ENCODE data around the gene NPEPPS. TPM values are rescaled to one million over a fixed set of nuclear protein-coding genes. Genes with fewer than 3 reads are reported as not detected.
"Not testable (repeated sequence)": the region's sequence is repeated elsewhere in the genome, so short reads cannot be mapped to it uniquely, and the experiment has no call there.

The NPEPPS gene
- total and polyA plus RNA-seq, 2 experiments from 2014 or later = 55.7 to 72.3 TPM

GRCh38 chr17:47561698-47562405, 30.9 kb downstream of the NPEPPS start:
- H3K4me3 ChIP-seq; H4K20me1 ChIP-seq (ENCODE audit: insufficient read depth); H3K4me2 ChIP-seq (ENCODE audit: unreplicated experiment); H3K27me3 ChIP-seq (replicated peaks; ENCODE audit: insufficient read depth); H3K9me2 ChIP-seq (ENCODE audit: insufficient read depth); DNase-seq; in situ Hi-C loops (cut with MboI); H3K9me3 ChIP-seq (ENCODE audit: low read depth); H2AFZ ChIP-seq; H3K4me1 ChIP-seq (ENCODE audit: insufficient read depth); H3K36me3 ChIP-seq (ENCODE audit: low read depth); H3K27ac ChIP-seq; H3F3A ChIP-seq (ENCODE audit: insufficient read depth); H3K9ac ChIP-seq: not testable (repeated sequence)
- peaks cover 92% of the 10 kb centered on the region for H3K79me2 ChIP-seq (ENCODE audit: insufficient read depth)
- 69 to 75% methylated on average over 5 of the region's 5 CpGs for WGBS, 2 experiments (ENCODE audit: low coverage in 1 of 2, low lambda C conversion rate in 2 of 2, missing lambda C conversion rate in 2 of 2)

GRCh38 chr17:47562406-47562705, 31.4 kb downstream of the NPEPPS start:
- H3K4me2 ChIP-seq (ENCODE audit: unreplicated experiment); H2AFZ ChIP-seq; H3K9me3 ChIP-seq (ENCODE audit: low read depth); H3K4me3 ChIP-seq; H3F3A ChIP-seq (ENCODE audit: insufficient read depth); H3K9me2 ChIP-seq (ENCODE audit: insufficient read depth); in situ Hi-C loops (cut with MboI); H3K27me3 ChIP-seq (replicated peaks; ENCODE audit: insufficient read depth); H4K20me1 ChIP-seq (ENCODE audit: insufficient read depth); DNase-seq; H3K4me1 ChIP-seq (ENCODE audit: insufficient read depth); H3K27ac ChIP-seq; H3K9ac ChIP-seq; H3K36me3 ChIP-seq (ENCODE audit: low read depth): not testable (repeated sequence)
- H3K79me2 ChIP-seq (ENCODE audit: insufficient read depth) = peaks cover 92% of the 10 kb centered on the region

- H2AFZ ChIP-seq; H3F3A ChIP-seq (ENCODE audit: insufficient read depth); H3K4me1 ChIP-seq (ENCODE audit: insufficient read depth); H3K9me2 ChIP-seq (ENCODE audit: insufficient read depth); in situ Hi-C loops (cut with MboI); H3K4me2 ChIP-seq (ENCODE audit: unreplicated experiment); H3K9ac ChIP-seq; H3K27me3 ChIP-seq (replicated peaks; ENCODE audit: insufficient read depth); H4K20me1 ChIP-seq (ENCODE audit: insufficient read depth); H3K4me3 ChIP-seq; H3K9me3 ChIP-seq (ENCODE audit: low read depth): not testable (repeated sequence)
- peak; percentile 33 for DNase-seq
- peaks cover 12% of the 10 kb centered on the region for H3K36me3 ChIP-seq (ENCODE audit: low read depth)
- H3K79me2 ChIP-seq (ENCODE audit: insufficient read depth) = peaks cover 92% of the 10 kb centered on the region
- WGBS, 2 experiments (ENCODE audit: low coverage in 1 of 2, low lambda C conversion rate in 2 of 2, missing lambda C conversion rate in 2 of 2) = 33 to 37% methylated on average over 3 of the region's 3 CpGs
- H3K27ac ChIP-seq = peak overlapping the region; percentile 43; the same call in 1 of the 2 replicates
Measured at GRCh38 chr17:47567261-47567660, 36.4 kb downstream of the NPEPPS start.

GRCh38 chr17:47572561-47572960, 41.7 kb downstream of the NPEPPS start:
- H3K79me2 ChIP-seq (ENCODE audit: insufficient read depth) = peaks cover 86% of the 10 kb centered on the region
- H4K20me1 ChIP-seq (ENCODE audit: insufficient read depth); H3K4me3 ChIP-seq: not testable (repeated sequence)

GRCh38 chr17:47582416-47582815, 51.5 kb downstream of the NPEPPS start:
- H3K4me2 ChIP-seq (ENCODE audit: unreplicated experiment); H3F3A ChIP-seq (ENCODE audit: insufficient read depth); H3K4me3 ChIP-seq; DNase-seq; H3K9me2 ChIP-seq (ENCODE audit: insufficient read depth); H4K20me1 ChIP-seq (ENCODE audit: insufficient read depth); H3K4me1 ChIP-seq (ENCODE audit: insufficient read depth); H3K27me3 ChIP-seq (replicated peaks; ENCODE audit: insufficient read depth); in situ Hi-C loops (cut with MboI); H2AFZ ChIP-seq; H3K27ac ChIP-seq; H3K9me3 ChIP-seq (ENCODE audit: low read depth); H3K9ac ChIP-seq: not testable (repeated sequence)
- 100% methylated on average over 1 of the region's 1 CpG; no CpG with 5 or more reads in 1 of the 2 experiments for WGBS, 2 experiments (ENCODE audit: low coverage in 1 of 2, low lambda C conversion rate in 2 of 2, missing lambda C conversion rate in 2 of 2)
- peaks cover 14% of the 10 kb centered on the region; the same call in 1 of the 2 replicates for H3K36me3 ChIP-seq (ENCODE audit: low read depth)
- H3K79me2 ChIP-seq (ENCODE audit: insufficient read depth) = peaks cover 44% of the 10 kb centered on the region

More at GRCh38 chr17:47572561-47572960, 41.7 kb downstream of the NPEPPS start:
- H3F3A ChIP-seq (ENCODE audit: insufficient read depth); H3K9me2 ChIP-seq (ENCODE audit: insufficient read depth); H3K9me3 ChIP-seq (ENCODE audit: low read depth); H3K27ac ChIP-seq; H3K9ac ChIP-seq; DNase-seq; in situ Hi-C loops (cut with MboI); H3K4me1 ChIP-seq (ENCODE audit: insufficient read depth); H3K27me3 ChIP-seq (replicated peaks; ENCODE audit: insufficient read depth); H3K4me2 ChIP-seq (ENCODE audit: unreplicated experiment); H2AFZ ChIP-seq: not testable (repeated sequence)
- 88 to 94% methylated on average over 3 of the region's 3 CpGs for WGBS, 2 experiments (ENCODE audit: low coverage in 1 of 2, low lambda C conversion rate in 2 of 2, missing lambda C conversion rate in 2 of 2)
- H3K36me3 ChIP-seq (ENCODE audit: low read depth) = peaks cover 12% of the 10 kb centered on the region

GRCh38 chr17:47586378-47587055, 55.6 kb downstream of the NPEPPS start:
- H3K4me2 ChIP-seq (ENCODE audit: unreplicated experiment) = peak overlapping the region; percentile 7
- H3K9ac ChIP-seq; H2AFZ ChIP-seq; H3K9me3 ChIP-seq (ENCODE audit: low read depth); H3K4me3 ChIP-seq; DNase-seq; H3K27ac ChIP-seq; in situ Hi-C loops (cut with MboI); H4K20me1 ChIP-seq (ENCODE audit: insufficient read depth); H3K4me1 ChIP-seq (ENCODE audit: insufficient read depth); H3K9me2 ChIP-seq (ENCODE audit: insufficient read depth); H3F3A ChIP-seq (ENCODE audit: insufficient read depth); H3K27me3 ChIP-seq (replicated peaks; ENCODE audit: insufficient read depth): not testable (repeated sequence)
- H3K36me3 ChIP-seq (ENCODE audit: low read depth) = peaks cover 19% of the 10 kb centered on the region; the same call in 1 of the 2 replicates
- H3K79me2 ChIP-seq (ENCODE audit: insufficient read depth) = peaks cover 37% of the 10 kb centered on the region
- 14 to 20% methylated on average over 5 of the region's 5 CpGs for WGBS, 2 experiments (ENCODE audit: low coverage in 1 of 2, low lambda C conversion rate in 2 of 2, missing lambda C conversion rate in 2 of 2)

- H3K9ac ChIP-seq; in situ Hi-C loops (cut with MboI); H3K27me3 ChIP-seq (replicated peaks; ENCODE audit: insufficient read depth); H3K9me3 ChIP-seq (ENCODE audit: low read depth); H2AFZ ChIP-seq; DNase-seq; H3F3A ChIP-seq (ENCODE audit: insufficient read depth); H3K4me3 ChIP-seq; H3K4me1 ChIP-seq (ENCODE audit: insufficient read depth); H3K9me2 ChIP-seq (ENCODE audit: insufficient read depth); H3K27ac ChIP-seq; H4K20me1 ChIP-seq (ENCODE audit: insufficient read depth); H3K4me2 ChIP-seq (ENCODE audit: unreplicated experiment): not testable (repeated sequence)
- Histone ChIP-seq H3K36me3 (ENCODE audit: low read depth) (peaks cover 33% of the 10 kb centered on the region), H3K79me2 (ENCODE audit: insufficient read depth) (peaks cover 11% of the 10 kb centered on the region)
Measured at GRCh38 chr17:47593522-47593921, 62.6 kb downstream of the NPEPPS start.

All from GM23248 (cell line).